Neural cell (in vitro differentiated cells): ENCODE measurements around the gene E2F2. TPM values are rescaled to one million over a fixed set of nuclear protein-coding genes. Genes with fewer than 3 reads are reported as not detected.

Experiments
- H2AFZ ChIP-seq: fragments of 200-600, 300-800 bp; sonication (generic), shearing (Covaris generic); 2 replicates; pipeline ENCODE4 v1.6.0; 2014; ENCODE audit warnings: low read depth, mild to moderate bottlenecking, antibody characterized with exemption, low read length, moderate library complexity
- H3F3A ChIP-seq: fragments of 200-600 bp; shearing (Covaris generic); 2 replicates; pipeline ENCODE4 v1.6.1; 2016; ENCODE audit warnings: mild to moderate bottlenecking, moderate library complexity, mixed read lengths, antibody characterized with exemption, low read length; ENCODE audit not compliant: insufficient read depth, poor library complexity, severe bottlenecking
- H3K27ac ChIP-seq: fragments of 200-600, 300-800 bp; sonication (generic), shearing (Covaris generic); 2 replicates; pipeline ENCODE4 v1.5.1; 2014; ENCODE audit warnings: mild to moderate bottlenecking, low read length, moderate library complexity
- H3K27me3 ChIP-seq: fragments of 300-800, 200-600 bp; sonication (generic), shearing (Covaris generic); 2 replicates; pipeline ENCODE4 v1.6.0; 2014; ENCODE audit warnings: mild to moderate bottlenecking, low read depth, low read length, moderate library complexity; ENCODE audit not compliant: insufficient read depth
- H3K36me3 ChIP-seq: fragments of 300-800, 200-600 bp; sonication (generic), shearing (Covaris generic); 2 replicates; pipeline ENCODE4 v1.5.1; 2014; ENCODE audit warnings: mild to moderate bottlenecking, antibody characterized with exemption, low read length, moderate library complexity; ENCODE audit not compliant: insufficient read depth
- H3K4me2 ChIP-seq: fragments of 300-800, 200-600 bp; sonication (generic), shearing (Covaris generic); 2 replicates; pipeline ENCODE4 v1.6.0; 2014; ENCODE audit warnings: mild to moderate bottlenecking, low read length
- H3K4me3 ChIP-seq: fragments of 300-800, 200-600 bp; sonication (generic), shearing (Covaris generic); 2 replicates; pipeline ENCODE4 v1.5.1; 2014; ENCODE audit warnings: mild to moderate bottlenecking, low read length, moderate library complexity
- H3K79me2 ChIP-seq: fragments of 200-600 bp; shearing (Covaris generic); replicated peaks from 2 replicates; pipeline ENCODE4 v1.6.0; 2014; ENCODE audit warnings: mild to moderate bottlenecking, low read length, moderate library complexity; ENCODE audit not compliant: insufficient read depth
- H3K9ac ChIP-seq: fragments of 300-800, 200-600 bp; sonication (generic), shearing (Covaris generic); 2 replicates; pipeline ENCODE4 v1.6.1; 2016; ENCODE audit warnings: mild to moderate bottlenecking, low read length, mixed read lengths
- H3K9me2 ChIP-seq: fragments of 200-600 bp; shearing (Covaris generic); 2 replicates; pipeline ENCODE4 v1.6.1; 2016; ENCODE audit warnings: mild to moderate bottlenecking, low read length, mixed read lengths; ENCODE audit not compliant: insufficient read depth
- H3K9me3 ChIP-seq: fragments of 200-600, 300-800 bp; sonication (generic), shearing (Covaris generic); 2 replicates; pipeline ENCODE4 v1.6.1; 2016; ENCODE audit warnings: mild to moderate bottlenecking, mixed run types, low read length, moderate library complexity, mixed read lengths
- H4K20me1 ChIP-seq: fragments of 200-600 bp; shearing (Covaris generic); 2 replicates; pipeline ENCODE4 v1.6.1; 2016; ENCODE audit warnings: mild to moderate bottlenecking, mixed run types; ENCODE audit not compliant: insufficient read depth
- EP300 ChIP-seq: fragments of 450-650 bp; conservative IDR thresholded peaks from 2 replicates; pipeline ENCODE4 v1.6.1; 2014; ENCODE audit warnings: antibody characterized with exemption, mild to moderate bottlenecking, moderate library complexity; ENCODE audit not compliant: poor library complexity, severe bottlenecking
- EZH2 ChIP-seq: fragments of 200-600, 300-800 bp; shearing (Covaris generic), sonication (generic); IDR thresholded peaks from 2 replicates; pipeline ENCODE4 v1.6.1; 2014; ENCODE audit warnings: antibody characterized with exemption, low read length, borderline replicate concordance, mild to moderate bottlenecking; ENCODE audit not compliant: insufficient read depth, poor library complexity, severe bottlenecking
- MXI1 ChIP-seq: fragments of 450-650 bp; conservative IDR thresholded peaks from 2 replicates; pipeline ENCODE4 v1.6.1; 2014; ENCODE audit warnings: antibody characterized with exemption, mild to moderate bottlenecking; ENCODE audit not compliant: poor library complexity, severe bottlenecking
- POLR2AphosphoS5 ChIP-seq: IDR thresholded peaks from 2 replicates; pipeline ENCODE4 v1.6.1; 2012
- RAD21 ChIP-seq: fragments of 450-650 bp; conservative IDR thresholded peaks from 2 replicates; pipeline ENCODE4 v1.6.1; 2014; ENCODE audit warnings: antibody characterized with exemption, mild to moderate bottlenecking, moderate library complexity
- TAF1 ChIP-seq: IDR thresholded peaks from 2 replicates; pipeline ENCODE4 v1.6.1; 2012; ENCODE audit warnings: low read depth
- polyA plus RNA-seq: library from polyadenylated mRNA; depleted of rRNA; stranded (reverse); fragments of >200 nt; gene quantifications from 2 replicates; pipeline ENCODE4 v1.2.3, GENCODE V29; 2014
- TF ChIP-seq, protein P1 (sequence below): IDR thresholded peaks from 2 replicates; pipeline ENCODE4 v1.6.1; 2012; ENCODE audit warnings: borderline replicate concordance
- TF ChIP-seq, protein P2 (sequence below): fragments of 450-650 bp; IDR thresholded peaks from 2 replicates; pipeline ENCODE4 v1.5.1; 2014; ENCODE audit warnings: antibody characterized with exemption, mild to moderate bottlenecking, moderate library complexity; ENCODE audit not compliant: poor library complexity, severe bottlenecking

The E2F2 gene
- polyA plus RNA-seq, 1 donor from 2014 or later: 0.16 TPM

DNA sequence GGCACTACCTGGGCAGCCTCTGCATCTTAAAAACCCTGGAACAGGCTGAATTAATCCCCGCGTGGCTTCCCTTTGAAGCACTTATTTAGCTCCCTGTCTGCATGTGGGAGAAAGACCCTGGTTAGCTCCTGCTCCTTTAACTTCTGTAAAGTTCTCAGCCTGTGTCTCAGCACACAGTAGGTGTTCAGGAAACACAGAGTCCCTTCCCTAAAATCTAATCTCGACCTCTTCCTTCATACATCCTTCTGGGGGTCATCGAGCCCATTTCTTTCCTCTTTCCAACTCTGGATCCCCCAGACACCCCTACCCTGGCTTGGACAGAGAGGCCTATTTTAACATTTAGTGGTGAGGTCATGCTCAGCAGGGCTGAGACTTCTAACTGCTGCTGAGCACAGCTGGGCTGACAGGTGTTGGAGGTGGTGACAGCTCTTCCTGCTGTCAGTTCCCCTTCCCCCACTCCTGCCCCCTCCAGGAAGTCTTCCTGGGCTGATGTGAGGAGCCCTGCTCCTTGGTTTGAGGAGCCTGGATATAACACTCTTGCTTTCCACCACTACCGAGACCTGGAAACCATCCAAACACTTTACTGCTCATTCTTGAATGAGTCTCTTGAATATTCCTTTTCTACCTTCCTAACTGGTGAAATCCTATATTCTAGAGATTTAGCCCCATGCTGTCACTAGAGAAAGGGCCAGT lies 5.3 kb downstream of the E2F2 start:
- Histone ChIP-seq H3K79me2 (no peaks in the 10 kb centered on the region), H3K9ac (no peak overlapping the region), H3K27ac (no peak overlapping the region), H4K20me1 (no peaks in the 10 kb centered on the region), H3K27me3 (no peaks in the 10 kb centered on the region), H2AFZ (no peak overlapping the region), H3K4me2 (no peak overlapping the region), H3K36me3 (no peaks in the 10 kb centered on the region), H3K4me3 (no peak overlapping the region), H3F3A (no peaks in the 10 kb centered on the region), H3K9me2 (no peaks in the 10 kb centered on the region), H3K9me3 (no peaks in the 10 kb centered on the region)
- TF ChIP-seq EP300 (no peak), POLR2AphosphoS5 (no peak), RAD21 (no peak), EZH2 (no peak), MXI1 (no peak), TAF1 (no peak)
- TF ChIP-seq, protein P1, sequence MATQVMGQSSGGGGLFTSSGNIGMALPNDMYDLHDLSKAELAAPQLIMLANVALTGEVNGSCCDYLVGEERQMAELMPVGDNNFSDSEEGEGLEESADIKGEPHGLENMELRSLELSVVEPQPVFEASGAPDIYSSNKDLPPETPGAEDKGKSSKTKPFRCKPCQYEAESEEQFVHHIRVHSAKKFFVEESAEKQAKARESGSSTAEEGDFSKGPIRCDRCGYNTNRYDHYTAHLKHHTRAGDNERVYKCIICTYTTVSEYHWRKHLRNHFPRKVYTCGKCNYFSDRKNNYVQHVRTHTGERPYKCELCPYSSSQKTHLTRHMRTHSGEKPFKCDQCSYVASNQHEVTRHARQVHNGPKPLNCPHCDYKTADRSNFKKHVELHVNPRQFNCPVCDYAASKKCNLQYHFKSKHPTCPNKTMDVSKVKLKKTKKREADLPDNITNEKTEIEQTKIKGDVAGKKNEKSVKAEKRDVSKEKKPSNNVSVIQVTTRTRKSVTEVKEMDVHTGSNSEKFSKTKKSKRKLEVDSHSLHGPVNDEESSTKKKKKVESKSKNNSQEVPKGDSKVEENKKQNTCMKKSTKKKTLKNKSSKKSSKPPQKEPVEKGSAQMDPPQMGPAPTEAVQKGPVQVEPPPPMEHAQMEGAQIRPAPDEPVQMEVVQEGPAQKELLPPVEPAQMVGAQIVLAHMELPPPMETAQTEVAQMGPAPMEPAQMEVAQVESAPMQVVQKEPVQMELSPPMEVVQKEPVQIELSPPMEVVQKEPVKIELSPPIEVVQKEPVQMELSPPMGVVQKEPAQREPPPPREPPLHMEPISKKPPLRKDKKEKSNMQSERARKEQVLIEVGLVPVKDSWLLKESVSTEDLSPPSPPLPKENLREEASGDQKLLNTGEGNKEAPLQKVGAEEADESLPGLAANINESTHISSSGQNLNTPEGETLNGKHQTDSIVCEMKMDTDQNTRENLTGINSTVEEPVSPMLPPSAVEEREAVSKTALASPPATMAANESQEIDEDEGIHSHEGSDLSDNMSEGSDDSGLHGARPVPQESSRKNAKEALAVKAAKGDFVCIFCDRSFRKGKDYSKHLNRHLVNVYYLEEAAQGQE: no peak
- TF ChIP-seq, protein P2, sequence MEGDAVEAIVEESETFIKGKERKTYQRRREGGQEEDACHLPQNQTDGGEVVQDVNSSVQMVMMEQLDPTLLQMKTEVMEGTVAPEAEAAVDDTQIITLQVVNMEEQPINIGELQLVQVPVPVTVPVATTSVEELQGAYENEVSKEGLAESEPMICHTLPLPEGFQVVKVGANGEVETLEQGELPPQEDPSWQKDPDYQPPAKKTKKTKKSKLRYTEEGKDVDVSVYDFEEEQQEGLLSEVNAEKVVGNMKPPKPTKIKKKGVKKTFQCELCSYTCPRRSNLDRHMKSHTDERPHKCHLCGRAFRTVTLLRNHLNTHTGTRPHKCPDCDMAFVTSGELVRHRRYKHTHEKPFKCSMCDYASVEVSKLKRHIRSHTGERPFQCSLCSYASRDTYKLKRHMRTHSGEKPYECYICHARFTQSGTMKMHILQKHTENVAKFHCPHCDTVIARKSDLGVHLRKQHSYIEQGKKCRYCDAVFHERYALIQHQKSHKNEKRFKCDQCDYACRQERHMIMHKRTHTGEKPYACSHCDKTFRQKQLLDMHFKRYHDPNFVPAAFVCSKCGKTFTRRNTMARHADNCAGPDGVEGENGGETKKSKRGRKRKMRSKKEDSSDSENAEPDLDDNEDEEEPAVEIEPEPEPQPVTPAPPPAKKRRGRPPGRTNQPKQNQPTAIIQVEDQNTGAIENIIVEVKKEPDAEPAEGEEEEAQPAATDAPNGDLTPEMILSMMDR: no peak

DNA sequence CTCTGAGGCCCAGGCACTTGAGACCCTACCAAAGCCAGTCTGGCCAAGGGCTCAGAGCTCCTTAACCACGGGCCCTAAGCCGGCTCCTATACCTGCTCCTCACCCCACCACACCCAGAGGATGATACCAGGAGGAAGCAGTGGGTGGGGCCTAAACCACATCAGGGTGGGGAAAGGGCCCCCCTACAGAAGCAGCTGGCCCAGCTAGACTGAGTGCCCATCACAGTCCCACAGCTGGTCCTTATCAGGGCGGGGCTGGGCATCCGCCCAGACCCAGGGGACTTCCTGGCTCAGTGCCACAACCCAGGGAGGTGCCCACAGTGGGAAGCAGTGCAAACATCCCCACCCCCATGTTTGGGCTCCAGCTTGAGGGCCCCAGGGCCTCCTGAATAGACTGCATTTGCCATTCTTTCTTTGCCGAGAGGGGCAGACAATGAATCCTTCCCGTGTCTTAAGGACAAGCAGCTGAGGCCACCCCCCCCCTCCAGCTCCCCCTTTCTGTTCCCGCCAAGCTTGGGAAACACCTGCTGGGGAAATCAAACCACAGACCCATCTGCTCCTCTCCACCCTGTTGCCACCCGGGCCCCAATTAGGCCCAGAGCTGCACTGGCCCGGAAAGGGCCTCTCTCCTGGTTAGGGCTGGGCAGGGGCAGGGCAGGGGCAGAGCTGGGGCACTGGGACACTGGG lies 6.2 kb downstream of the E2F2 start:
- no peaks in the 10 kb centered on the region for H3K9me2 ChIP-seq
- no peaks in the 10 kb centered on the region for H4K20me1 ChIP-seq
- no peak overlapping the region for H2AFZ ChIP-seq
- no peak for TF ChIP-seq POLR2AphosphoS5
- TF ChIP-seq RAD21: no peak
- no peaks in the 10 kb centered on the region for H3K27me3 ChIP-seq
- H3K27ac ChIP-seq: no peak overlapping the region
- no peaks in the 10 kb centered on the region for H3F3A ChIP-seq
- no peaks in the 10 kb centered on the region for H3K36me3 ChIP-seq
- H3K9ac ChIP-seq: no peak overlapping the region
- H3K4me3 ChIP-seq: no peak overlapping the region
- H3K79me2 ChIP-seq: no peaks in the 10 kb centered on the region
- no peaks in the 10 kb centered on the region for H3K9me3 ChIP-seq
- H3K4me2 ChIP-seq: no peak overlapping the region
